SJSA1 (cell line): ENCODE results near the gene DCDC2C. TPM values are rescaled to one million over a fixed set of nuclear protein-coding genes. Genes with fewer than 3 reads are reported as not detected.
"Not testable (repeated sequence)": the region's sequence is repeated elsewhere in the genome, so short reads cannot be mapped to it uniquely, and the experiment has no call there.

Source experiments
- DNase-seq, 2 experiments: peaks; one replicate each; pipeline ENCODE4 v3.0.0-alpha.2; 2015 to 2020; ENCODE audit warnings: low spot score in 2 of 2, low read depth in 1 of 2
- H3K27ac ChIP-seq: fragments of 250-450 bp; sonication (Bioruptor Pico); 2 replicates; pipeline ENCODE4 v1.5.1; 2020; ENCODE audit warnings: mild to moderate bottlenecking, moderate library complexity
- H3K27me3 ChIP-seq: fragments of 250-450 bp; sonication (Bioruptor Pico); replicated peaks from 2 replicates; pipeline ENCODE4 v1.5.1; 2020; ENCODE audit warnings: mild to moderate bottlenecking, moderate library complexity
- H3K36me3 ChIP-seq: fragments of 250-450 bp; sonication (Bioruptor Pico); 2 replicates; pipeline ENCODE4 v1.5.1; 2020; ENCODE audit warnings: mild to moderate bottlenecking
- H3K4me1 ChIP-seq: fragments of 250-450 bp; sonication (Bioruptor Pico); replicated peaks from 2 replicates; pipeline ENCODE4 v1.6.1; 2021; ENCODE audit warnings: mild to moderate bottlenecking
- H3K4me3 ChIP-seq: fragments of 250-450 bp; sonication (Bioruptor Pico); 2 replicates; pipeline ENCODE4 v1.5.1; 2020; ENCODE audit warnings: mild to moderate bottlenecking
- H3K9me3 ChIP-seq: fragments of 250-450 bp; sonication (Bioruptor Pico); replicated peaks from 2 replicates; pipeline ENCODE4 v1.5.1; 2020; ENCODE audit warnings: mild to moderate bottlenecking
- total RNA-seq: library from RNA; depleted of rRNA; stranded (reverse); fragments of >200 nt; shearing (Covaris generic); gene quantifications from 2 replicates; pipeline ENCODE4 v1.2.3, GENCODE V29; 2014; rRNA removed

Gene DCDC2C
- not detected in 2 replicates for total RNA-seq

- H3K4me1 ChIP-seq: no peaks in the 10 kb centered on the region
- H3K36me3 ChIP-seq: no peaks in the 10 kb centered on the region
- no peak for DNase-seq
- no peak within 1 kb of the TSS for H3K4me3 ChIP-seq
- H3K27ac ChIP-seq: no peak within 1 kb of the TSS
- H3K27me3 ChIP-seq: no peaks in the 10 kb centered on the region
- 0 out of 2 replicates have a peak, but pooled peaks cover 2% of the 10 kb centered on the region for H3K9me3 ChIP-seq
Observed at GRCh38 chr2:3703236-3703756, at the start of gene DCDC2C. TSS of gene DCDC2C (plus strand) at chr2:3703575. CDS start at chr2:3703752, 177 bp downstream.

- no peaks in the 10 kb centered on the region; the same call in 1 of the 2 replicates for H3K27me3 ChIP-seq
- H3K4me3 ChIP-seq: no peak overlapping the region
- no peak for DNase-seq
- H3K27ac ChIP-seq: no peak overlapping the region
- H3K4me1 ChIP-seq: no peaks in the 10 kb centered on the region
- no peaks in the 10 kb centered on the region for H3K9me3 ChIP-seq
- no peaks in the 10 kb centered on the region for H3K36me3 ChIP-seq
Observed at GRCh38 chr2:3654011-3654410, 49.4 kb upstream of the DCDC2C start.

- Histone ChIP-seq H3K4me1 (no peaks in the 10 kb centered on the region), H3K36me3 (no peaks in the 10 kb centered on the region), H3K27ac (no peak overlapping the region), H3K4me3 (no peak overlapping the region), H3K9me3 (no peaks in the 10 kb centered on the region), H3K27me3 (no peaks in the 10 kb centered on the region; the same call in 1 of the 2 replicates)
- no peak for DNase-seq
Observed at GRCh38 chr2:3654531-3655225, 48.7 kb upstream of the DCDC2C start.

DNA sequence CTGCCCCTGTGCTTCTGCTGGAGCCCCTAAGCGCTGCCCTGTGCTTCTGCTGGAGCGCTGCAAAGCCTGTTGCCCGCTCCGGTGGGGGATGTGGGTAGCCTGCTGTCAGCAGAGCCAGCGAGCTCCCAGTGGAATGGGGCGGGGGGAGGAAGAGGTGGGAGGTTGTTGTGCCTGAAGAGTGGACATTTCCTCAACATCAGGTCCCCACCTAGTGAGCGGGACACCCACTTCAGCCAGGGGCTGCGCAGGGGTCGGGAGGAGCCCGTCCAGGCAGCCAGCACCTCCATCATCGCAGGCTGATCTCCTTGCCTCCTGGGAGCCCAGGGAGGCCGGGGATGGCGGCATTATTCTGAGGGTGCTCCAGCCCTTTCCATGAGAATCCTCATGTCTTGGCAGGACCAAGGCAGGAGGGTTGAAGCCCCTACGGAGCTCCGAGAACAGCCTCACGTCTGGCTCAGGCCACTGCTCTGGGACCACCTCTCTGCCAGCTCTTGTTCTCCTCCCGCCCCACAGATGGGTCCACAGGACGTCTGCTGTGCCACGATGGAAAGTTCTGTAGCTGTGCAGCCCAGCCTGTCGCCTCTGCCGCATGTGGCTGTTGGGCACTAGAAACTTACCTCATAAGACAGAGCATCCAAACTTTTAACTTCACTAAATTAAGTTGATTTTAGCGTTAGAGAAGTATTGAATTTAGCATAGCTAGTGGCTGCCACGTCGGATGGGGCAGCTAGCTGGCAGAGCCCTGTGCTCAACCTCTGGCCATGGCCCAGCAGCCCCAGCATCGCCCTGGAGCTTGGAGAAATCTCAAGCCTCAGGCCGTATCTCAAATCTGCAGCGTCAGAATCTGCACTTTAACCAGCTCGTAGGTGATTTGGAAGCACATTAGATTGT is 47.3 kb upstream of the DCDC2C start:
- no peaks in the 10 kb centered on the region for H3K9me3 ChIP-seq
- no peak overlapping the region for H3K4me3 ChIP-seq
- H3K4me1 ChIP-seq: no peaks in the 10 kb centered on the region
- no peak for DNase-seq
- no peaks in the 10 kb centered on the region; the same call in 1 of the 2 replicates for H3K27me3 ChIP-seq
- no peak overlapping the region for H3K27ac ChIP-seq
- H3K36me3 ChIP-seq: no peaks in the 10 kb centered on the region

DNA sequence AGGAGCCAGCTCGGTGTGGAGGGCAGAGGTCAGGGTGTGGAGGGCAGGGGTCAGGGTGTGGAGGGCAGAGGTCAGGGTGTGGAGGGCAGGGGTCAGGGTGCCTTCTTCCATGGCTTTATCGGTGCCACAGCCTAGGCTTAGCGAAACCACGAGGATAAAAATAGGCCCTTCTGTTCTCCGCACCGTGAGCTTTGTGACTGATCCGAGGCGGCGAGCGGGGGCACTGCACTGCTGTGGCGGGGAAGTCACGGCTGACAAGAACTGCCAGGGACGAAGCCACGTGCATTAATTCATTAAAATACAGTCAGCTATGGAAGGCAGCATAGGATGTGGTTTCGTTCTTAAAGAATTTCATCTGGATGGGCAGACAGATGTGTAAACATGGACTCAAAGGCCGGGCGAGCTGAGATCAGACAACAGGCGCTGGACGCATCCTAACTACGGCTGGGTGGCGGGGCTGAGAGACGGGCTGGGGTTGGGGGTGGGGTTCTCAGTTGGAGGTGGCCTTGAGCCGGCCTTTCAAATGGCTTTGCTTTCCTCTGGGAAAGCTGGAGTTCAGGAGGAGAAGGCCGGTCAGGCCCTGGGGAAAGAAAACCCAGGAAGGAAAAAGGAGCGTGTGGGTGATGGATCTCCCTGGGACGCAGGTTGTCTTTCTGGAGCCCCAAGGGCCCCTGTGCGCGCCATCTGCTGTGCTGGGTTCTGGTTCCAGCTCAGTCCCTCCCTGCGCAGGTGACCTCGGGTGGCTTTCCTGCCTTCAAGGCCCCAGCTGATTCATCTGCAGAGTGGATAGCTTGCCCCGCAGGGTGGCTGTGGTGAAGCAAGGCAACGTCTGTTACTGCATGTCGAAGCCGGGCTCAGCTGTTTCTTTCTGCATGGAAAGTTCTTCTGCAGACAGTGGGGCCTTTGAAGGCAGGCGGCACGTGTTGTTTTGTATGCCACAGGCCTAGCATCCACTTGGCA is 46.3 kb upstream of the DCDC2C start:
- Histone ChIP-seq H3K4me1 (no peaks in the 10 kb centered on the region), H3K27me3 (no peaks in the 10 kb centered on the region), H3K27ac (no peak overlapping the region), H3K4me3 (no peak overlapping the region), H3K36me3 (no peaks in the 10 kb centered on the region), H3K9me3 (no peaks in the 10 kb centered on the region)
- no peak for DNase-seq

GRCh38 chr2:3657881-3658280 is 45.5 kb upstream of the DCDC2C start, which contains the start of gene ALLC:
TSS of gene ALLC (plus strand) at chr2:3658200. CDS start at chr2:3671158, 12,958 bp downstream.
- DNase-seq: no peak
- Histone ChIP-seq H3K4me1 (no peaks in the 10 kb centered on the region), H3K27me3 (no peaks in the 10 kb centered on the region), H3K9me3 (no peaks in the 10 kb centered on the region), H3K36me3 (no peaks in the 10 kb centered on the region), H3K27ac (no peak within 1 kb of the TSS), H3K4me3 (no peak within 1 kb of the TSS)

- Histone ChIP-seq H3K27me3 (no peaks in the 10 kb centered on the region), H3K4me3 (no peak overlapping the region), H3K9me3 (no peaks in the 10 kb centered on the region), H3K27ac (no peak overlapping the region), H3K36me3 (no peaks in the 10 kb centered on the region), H3K4me1 (no peaks in the 10 kb centered on the region)
- no peak for DNase-seq
Observed at GRCh38 chr2:3659447-3660432, 43.6 kb upstream of the DCDC2C start.

GRCh38 chr2:3660640-3661039 is 42.7 kb upstream of the DCDC2C start:
- not testable (repeated sequence) for H3K36me3 ChIP-seq, H3K4me1 ChIP-seq, H3K9me3 ChIP-seq, H3K27ac ChIP-seq, DNase-seq, H3K4me3 ChIP-seq, H3K27me3 ChIP-seq

GRCh38 chr2:3661149-3661660 is 42.2 kb upstream of the DCDC2C start:
- no peaks in the 10 kb centered on the region for H3K36me3 ChIP-seq
- no peaks in the 10 kb centered on the region for H3K9me3 ChIP-seq
- DNase-seq: no peak
- no peaks in the 10 kb centered on the region for H3K27me3 ChIP-seq
- no peak overlapping the region for H3K4me3 ChIP-seq
- H3K4me1 ChIP-seq: no peaks in the 10 kb centered on the region
- H3K27ac ChIP-seq: no peak overlapping the region

GRCh38 chr2:3662239-3662638 is 41.1 kb upstream of the DCDC2C start:
- no peak overlapping the region for H3K27ac ChIP-seq
- H3K4me1 ChIP-seq: no peaks in the 10 kb centered on the region
- H3K27me3 ChIP-seq: no peaks in the 10 kb centered on the region
- no peak for DNase-seq
- H3K9me3 ChIP-seq: no peaks in the 10 kb centered on the region
- no peaks in the 10 kb centered on the region for H3K36me3 ChIP-seq
- no peak overlapping the region for H3K4me3 ChIP-seq

- Histone ChIP-seq H3K27me3 (no peaks in the 10 kb centered on the region), H3K36me3 (no peaks in the 10 kb centered on the region), H3K4me3 (no peak overlapping the region), H3K9me3 (no peaks in the 10 kb centered on the region), H3K4me1 (no peaks in the 10 kb centered on the region), H3K27ac (no peak overlapping the region)
- DNase-seq: no peak
Observed at GRCh38 chr2:3664118-3664517, 39.3 kb upstream of the DCDC2C start.

DNA sequence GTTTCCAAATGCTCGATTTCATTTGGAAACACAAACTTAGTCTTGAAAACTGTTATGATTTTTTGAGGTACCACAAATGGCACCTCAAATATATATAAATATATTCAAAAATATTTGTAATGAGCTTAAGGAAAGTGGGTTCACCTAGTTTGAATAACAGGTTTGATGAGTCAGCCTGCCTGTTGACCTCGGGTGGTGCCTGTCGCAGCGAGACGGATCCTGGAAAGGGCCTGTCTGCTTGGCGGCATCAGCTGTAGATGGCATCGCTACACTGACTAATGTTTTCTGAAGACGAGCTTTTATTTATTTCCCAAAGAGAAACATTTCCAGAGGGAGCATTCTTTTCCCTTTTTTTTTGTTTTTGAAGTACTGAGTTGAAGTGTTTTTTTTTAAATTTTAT is 38.5 kb upstream of the DCDC2C start:
- no peak for DNase-seq

More for the DNA sequence above, 38.5 kb upstream of the DCDC2C start:
- Histone ChIP-seq H3K36me3 (no peaks in the 10 kb centered on the region), H3K27ac (no peak overlapping the region), H3K9me3 (no peaks in the 10 kb centered on the region), H3K4me1 (no peaks in the 10 kb centered on the region), H3K4me3 (no peak overlapping the region), H3K27me3 (no peaks in the 10 kb centered on the region)
